K562 (cell line): Measurements from ENCODE around the gene GHRH. TPM values are rescaled to one million over a fixed set of nuclear protein-coding genes. Genes with fewer than 3 reads are reported as not detected.

Experiments
- ATAC-seq: fragments of 200-7000 bp; cut with Tn5 transposase; 3 replicates; pipeline ENCODE4 v1.9.1; 2020; ENCODE audit warnings: moderate library complexity
- BruUV-seq: library from RNA; stranded (reverse); fragments of 400-500 nt; replicated peaks from 2 replicates; lab custom pipeline; 2021; lab: Mats Ljungman, UMichigan
- CTCF ChIA-PET: fragments of 300-600 bp; formaldehyde crosslinking; extraction: SDS; loops from one replicate; lab custom pipeline; 2021; ENCODE audit warnings: low intra/inter-chr PET ratio; lab: Yijun Ruan, JAX
- POLR2A ChIA-PET: fragments of 300-600, 350-650 bp; sonication (Branson Sonifier 250); formaldehyde crosslinking; extraction: SDS; loops from one replicate; lab custom pipeline; 2021; ENCODE audit warnings: antibody characterized with exemption, inconsistent platforms; lab: Yijun Ruan, JAX
- DNase-seq, 4 experiments: peaks; one replicate each; pipeline versions ENCODE4 v3.0.0 to v3.0.0-alpha.2; 2011 to 2018; ENCODE audit warnings: low spot score in 3 of 4, mixed read lengths in 3 of 4; ENCODE audit errors: extremely low read depth in 1 of 4
- FAIRE-seq: peaks from 2 replicates; lab custom pipeline; 2011; peaks lifted over from hg19 to GRCh38; lab: Jason Lieb, UNC
- H2AFZ ChIP-seq: 2 replicates; pipeline ENCODE4 v1.6.0; 2011; ENCODE audit warnings: low read depth, low read length, control low read depth, inconsistent platforms
- H3K27ac ChIP-seq: fragments of 200-600 bp; 3 replicates; pipeline ENCODE4 v1.8.0; 2011; ENCODE audit warnings: low read depth, mild to moderate bottlenecking, control low read depth, inconsistent platforms, low read length, moderate library complexity, mixed read lengths; ENCODE audit errors: extremely low read depth
- H3K27me3 ChIP-seq, 2 experiments: fragments of 300-600 bp in 1 of 2; 2 replicates in 1 of 2; 3 replicates in 1 of 2; pipeline versions ENCODE4 v1.6.0 to v1.8.0; 2011; ENCODE audit warnings: inconsistent platforms in 2 of 2, low read length in 2 of 2, mild to moderate bottlenecking in 1 of 2, mixed read lengths in 1 of 2, moderate library complexity in 1 of 2; ENCODE audit not compliant: control insufficient read depth in 2 of 2, insufficient read depth in 2 of 2
- H3K36me3 ChIP-seq: fragments of 300-600 bp; 3 replicates; pipeline ENCODE4 v1.8.0; 2011; ENCODE audit warnings: mild to moderate bottlenecking, low read length, inconsistent platforms; ENCODE audit not compliant: control insufficient read depth, insufficient read depth
- H3K4me1 ChIP-seq, 2 experiments: fragments of 200-600 bp in 1 of 2; replicated peaks in 1 of 2; 2 replicates in 1 of 2; 3 replicates in 1 of 2; pipeline versions ENCODE4 v1.5.1 to v1.8.0; 2011; ENCODE audit warnings: inconsistent platforms in 2 of 2, low read length in 2 of 2, mild to moderate bottlenecking in 1 of 2, mixed read lengths in 1 of 2, moderate library complexity in 1 of 2; ENCODE audit not compliant: control insufficient read depth in 2 of 2, insufficient read depth in 2 of 2
- H3K4me2 ChIP-seq: 2 replicates; pipeline ENCODE4 v1.6.1; 2011; ENCODE audit warnings: low read length, control low read depth, inconsistent platforms, mixed read lengths; ENCODE audit not compliant: insufficient read depth
- H3K4me3 ChIP-seq: fragments of 200-600 bp; sonication (generic), shearing (Covaris generic); 2 replicates; pipeline ENCODE4 v1.5.1; 2016; ENCODE audit warnings: control low read depth, inconsistent platforms
- H3K79me2 ChIP-seq: fragments of 200-600 bp; 3 replicates; pipeline ENCODE4 v1.8.0; 2011; ENCODE audit warnings: low read length, inconsistent platforms; ENCODE audit not compliant: control insufficient read depth, insufficient read depth
- H3K9ac ChIP-seq, 2 experiments: 2 replicates each; pipeline versions ENCODE4 v1.6.0 to v1.6.1; 2011; ENCODE audit warnings: low read depth in 2 of 2, low read length in 2 of 2, control low read depth in 1 of 2, inconsistent platforms in 1 of 2, mild to moderate bottlenecking in 1 of 2, mixed read lengths in 1 of 2; ENCODE audit not compliant: insufficient read depth in 1 of 2
- H3K9me1 ChIP-seq: one replicate; pipeline ENCODE4 v1.6.0; 2011; ENCODE audit warnings: inconsistent platforms, mild to moderate bottlenecking, low read length, moderate library complexity; ENCODE audit not compliant: control insufficient read depth, insufficient read depth
- H3K9me3 ChIP-seq: replicated peaks from 2 replicates; pipeline ENCODE4 v1.5.1; 2011; ENCODE audit warnings: low read depth, low read length, inconsistent platforms; ENCODE audit not compliant: control insufficient read depth, insufficient read depth
- H4K20me1 ChIP-seq: replicated peaks from 2 replicates; pipeline ENCODE4 v1.6.1; 2011; ENCODE audit warnings: low read length, inconsistent platforms, mixed read lengths; ENCODE audit not compliant: control insufficient read depth, insufficient read depth
- FOXK1 ChIP-seq: sonication (generic); formaldehyde crosslinking; IDR thresholded peaks from 2 replicates; pipeline ENCODE4 v1.8.0; 2022; ENCODE audit warnings: missing genetic modification reagents, mild to moderate bottlenecking, borderline replicate concordance
- ILF3 ChIP-seq: fragments of 450-650 bp; IDR thresholded peaks from 2 replicates; pipeline ENCODE4 v1.6.1; 2018; ENCODE audit warnings: antibody characterized with exemption, mild to moderate bottlenecking, moderate library complexity, borderline replicate concordance
- RBM25 ChIP-seq: fragments of 200-400 bp; formaldehyde crosslinking; IDR thresholded peaks from 2 replicates; pipeline ENCODE4 v1.6.1; 2018; ENCODE audit warnings: low read length, low read depth, moderate library complexity; ENCODE audit not compliant: severe bottlenecking
- SMC3 ChIP-seq: conservative IDR thresholded peaks from 2 replicates; pipeline ENCODE4 v1.6.1; 2011; ENCODE audit warnings: low read depth, low read length, improper control_type of control experiment; ENCODE audit not compliant: insufficient read depth
- TAF15 ChIP-seq: fragments of 200-400 bp; formaldehyde crosslinking; IDR thresholded peaks from 2 replicates; pipeline ENCODE4 v1.6.1; 2017; ENCODE audit warnings: mild to moderate bottlenecking, low read depth, low read length, moderate library complexity
- ZBTB8A ChIP-seq: fragments of 450-650 bp; IDR thresholded peaks from 2 replicates; pipeline ENCODE4 v1.6.1; 2018; ENCODE audit warnings: mild to moderate bottlenecking, moderate library complexity; ENCODE audit not compliant: partially characterized antibody
- ZNF444 ChIP-seq: fragments of 250-450 bp; sonication (Bioruptor Pico); IDR thresholded peaks from 2 replicates; pipeline ENCODE4 v1.4.0; 2020; ENCODE audit warnings: mild to moderate bottlenecking, moderate library complexity
- WGBS: fragments of 100-300 bp; shearing (Covaris generic); methylation state at CpG from one replicate; pipeline ENCODE4 v1.1.6; 2016; ENCODE audit warnings: low coverage, mixed read lengths; ENCODE audit not compliant: insufficient coverage; ENCODE audit errors: missing lambda C conversion rate; 5-methylcytosine and 5-hydroxymethylcytosine counted together
- in situ Hi-C: fragments of 300-500 bp; cut with MboI; formaldehyde crosslinking; loops from 4 replicates; pipeline ENCODE4 v1.15.0; 2018; ENCODE audit warnings: inconsistent platforms, mixed read lengths
- intact Hi-C: fragments of 100-400 bp; cut with micrococcal nuclease; formaldehyde crosslinking; loops from 2 replicates; pipeline ENCODE4 v1.14.2; 2022
- polyA plus RNA-seq, 8 experiments: library from polyadenylated mRNA; depleted of rRNA in 4 of 8; stranded (reverse) in 5 of 8; unstranded in 3 of 8; fragments of >200 nt; fragmentation: Nextera tagmentation in 2 of 8; fragmentation: Illumina TruSeq in 1 of 8; extraction: Ambion mirVana in 2 of 8; extraction: Trizol in 1 of 8; gene quantifications; 2 replicates each; pipeline versions ENCODE4 v1.2.1 to v1.2.3, GENCODE V29; 2011 to 2014; ENCODE audit warnings: inconsistent platforms in 1 of 8, missing spikeins in 1 of 8
- total RNA-seq, 7 experiments: library from RNA; depleted of rRNA in 6 of 7; stranded (reverse); fragments of >200 nt in 6 of 7; fragmentation: Illumina TruSeq in 2 of 7; extraction: Trizol in 2 of 7; gene quantifications; 2 replicates each; pipeline versions ENCODE4 v1.2.1 to v1.2.3, GENCODE V29; 2011 to 2021; ENCODE audit warnings: low replicate concordance in 1 of 7
- TF ChIP-seq, protein P1 (sequence below): sonication (generic); formaldehyde crosslinking; IDR thresholded peaks from 2 replicates; pipeline ENCODE4 v1.8.0; 2022; ENCODE audit warnings: mild to moderate bottlenecking, missing genetic modification reagents, borderline replicate concordance
- TF ChIP-seq, protein P2 (sequence below): fragments of 250-450 bp; sonication (Bioruptor Pico); IDR thresholded peaks from 2 replicates; pipeline ENCODE4 v1.5.0; 2021
- TF ChIP-seq, protein P3 (sequence below): sonication (generic); formaldehyde crosslinking; IDR thresholded peaks from 2 replicates; pipeline ENCODE4 v1.5.0; 2020; ENCODE audit warnings: missing genetic modification reagents
- TF ChIP-seq, protein P4 (sequence below): fragments of 250-450 bp; sonication (Bioruptor Pico); IDR thresholded peaks from 2 replicates; pipeline ENCODE4 v1.5.0; 2021

GHRH gene
- total and polyA plus RNA-seq, 9 of the 15 experiments (the other 6 are each of a cell fraction or from before 2014, with no cell fraction given): not detected

DNA sequence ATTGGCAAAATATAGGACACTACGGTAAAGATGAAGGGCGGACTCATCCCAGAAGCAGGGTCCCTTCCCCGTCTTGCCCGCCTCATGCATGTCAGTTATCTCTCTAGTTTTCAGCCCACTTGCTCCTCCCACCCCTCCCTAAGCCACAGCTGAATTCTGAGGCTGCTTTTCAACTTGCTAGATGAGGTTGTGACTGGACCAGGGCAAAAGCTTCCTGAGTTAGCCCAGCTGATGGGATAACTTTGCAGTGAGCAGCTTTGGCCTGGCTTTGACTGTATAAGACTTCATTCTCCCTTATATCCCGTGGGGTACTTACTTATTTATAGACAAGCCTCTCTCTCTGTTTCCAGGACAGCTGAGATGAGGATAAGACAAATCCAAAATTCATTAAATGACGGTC, 23.2 kb downstream of the GHRH start:
- Histone ChIP-seq H3K4me3 (no peak overlapping the region), H3K27ac (no peak overlapping the region), H3K9me1 (no peaks in the 10 kb centered on the region), H3K4me1 (no peaks in the 10 kb centered on the region), H2AFZ (no peak overlapping the region), H3K36me3 (peaks cover 97% of the 10 kb centered on the region), H3K27me3 (no peaks in the 10 kb centered on the region), H4K20me1 (no peaks in the 10 kb centered on the region), H3K4me2 (no peak overlapping the region), H3K9me3 (no peaks in the 10 kb centered on the region), H3K79me2 (no peaks in the 10 kb centered on the region), H3K9ac (no peak overlapping the region)
- FAIRE-seq (no peak), DNase-seq (no peak), ATAC-seq (no peak)
- WGBS: 95% methylated on average over 6 of the region's 6 CpGs
- TF ChIP-seq, protein P1, sequence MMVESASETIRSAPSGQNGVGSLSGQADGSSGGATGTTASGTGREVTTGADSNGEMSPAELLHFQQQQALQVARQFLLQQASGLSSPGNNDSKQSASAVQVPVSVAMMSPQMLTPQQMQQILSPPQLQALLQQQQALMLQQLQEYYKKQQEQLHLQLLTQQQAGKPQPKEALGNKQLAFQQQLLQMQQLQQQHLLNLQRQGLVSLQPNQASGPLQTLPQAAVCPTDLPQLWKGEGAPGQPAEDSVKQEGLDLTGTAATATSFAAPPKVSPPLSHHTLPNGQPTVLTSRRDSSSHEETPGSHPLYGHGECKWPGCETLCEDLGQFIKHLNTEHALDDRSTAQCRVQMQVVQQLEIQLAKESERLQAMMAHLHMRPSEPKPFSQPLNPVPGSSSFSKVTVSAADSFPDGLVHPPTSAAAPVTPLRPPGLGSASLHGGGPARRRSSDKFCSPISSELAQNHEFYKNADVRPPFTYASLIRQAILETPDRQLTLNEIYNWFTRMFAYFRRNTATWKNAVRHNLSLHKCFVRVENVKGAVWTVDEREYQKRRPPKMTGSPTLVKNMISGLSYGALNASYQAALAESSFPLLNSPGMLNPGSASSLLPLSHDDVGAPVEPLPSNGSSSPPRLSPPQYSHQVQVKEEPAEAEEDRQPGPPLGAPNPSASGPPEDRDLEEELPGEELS (CRISPR knock-in tag): no peak
- no peak for TF ChIP-seq SMC3
- in situ Hi-C loops (no loop called here), intact Hi-C loops (no loop called here)
- ChIA-PET CTCF (no interaction called here), POLR2A (interaction anchor here (0.9 kb wide), 2 partner anchors 11 to 43 kb away, joined by 3 to 5 read pairs; no protein-coding TSS in a partner anchor)
- BruUV-seq: no TSS peak

DNA sequence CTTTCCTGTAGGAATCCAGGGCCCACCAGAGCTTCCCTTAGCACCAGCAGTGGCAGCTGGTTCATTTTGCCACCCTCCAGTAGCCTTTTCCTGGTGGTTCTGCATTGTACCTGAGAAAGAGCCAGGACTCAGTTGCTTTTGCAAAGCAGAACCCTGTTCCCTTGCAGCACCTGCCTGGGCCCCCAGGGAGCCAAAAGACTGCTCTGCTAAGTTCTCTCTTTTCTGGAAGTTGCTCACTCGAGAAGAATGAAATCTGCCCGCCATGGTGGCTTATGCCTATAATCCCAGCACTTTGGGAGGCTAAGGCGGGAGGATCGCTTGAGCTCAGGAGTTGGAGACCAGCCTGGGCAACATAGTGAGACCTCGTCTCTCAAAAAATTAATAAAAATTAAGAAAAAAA, 24.0 kb downstream of the GHRH start:
- ATAC-seq (no peak), FAIRE-seq (no peak), DNase-seq (no peak)
- POLR2A ChIA-PET: interaction anchor here (0.9 to 1.2 kb wide), 2 partner anchors 22 to 42 kb away, joined by 3 to 5 read pairs; no protein-coding TSS in a partner anchor
- intact Hi-C loops: no loop called here
- H3K9ac ChIP-seq: no peak overlapping the region
- no peak overlapping the region for H3K4me3 ChIP-seq
- H2AFZ ChIP-seq: no peak overlapping the region
- WGBS: 90% methylated on average over 5 of the region's 5 CpGs
- H4K20me1 ChIP-seq: no peaks in the 10 kb centered on the region
- no peaks in the 10 kb centered on the region for H3K9me3 ChIP-seq
- no peaks in the 10 kb centered on the region for H3K27me3 ChIP-seq
- no peaks in the 10 kb centered on the region for H3K79me2 ChIP-seq
- no peak overlapping the region for H3K27ac ChIP-seq
- CTCF ChIA-PET: no interaction called here
- in situ Hi-C loops: no loop called here
- H3K4me2 ChIP-seq: no peak overlapping the region
- no peaks in the 10 kb centered on the region for H3K9me1 ChIP-seq
- BruUV-seq: no TSS peak
- no peaks in the 10 kb centered on the region for H3K4me1 ChIP-seq
- H3K36me3 ChIP-seq: peaks cover 96% of the 10 kb centered on the region
- no peak for TF ChIP-seq RBM25
- no peak for TF ChIP-seq TAF15
- TF ChIP-seq FOXK1 (CRISPR knock-in tag): no peak
- TF ChIP-seq, protein P2, sequence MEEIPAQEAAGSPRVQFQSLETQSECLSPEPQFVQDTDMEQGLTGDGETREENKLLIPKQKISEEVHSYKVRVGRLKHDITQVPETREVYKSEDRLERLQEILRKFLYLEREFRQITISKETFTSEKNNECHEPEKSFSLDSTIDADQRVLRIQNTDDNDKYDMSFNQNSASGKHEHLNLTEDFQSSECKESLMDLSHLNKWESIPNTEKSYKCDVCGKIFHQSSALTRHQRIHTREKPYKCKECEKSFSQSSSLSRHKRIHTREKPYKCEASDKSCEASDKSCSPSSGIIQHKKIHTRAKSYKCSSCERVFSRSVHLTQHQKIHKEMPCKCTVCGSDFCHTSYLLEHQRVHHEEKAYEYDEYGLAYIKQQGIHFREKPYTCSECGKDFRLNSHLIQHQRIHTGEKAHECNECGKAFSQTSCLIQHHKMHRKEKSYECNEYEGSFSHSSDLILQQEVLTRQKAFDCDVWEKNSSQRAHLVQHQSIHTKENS: no peak
- no peak for TF ChIP-seq ILF3
- TF ChIP-seq, protein P3, sequence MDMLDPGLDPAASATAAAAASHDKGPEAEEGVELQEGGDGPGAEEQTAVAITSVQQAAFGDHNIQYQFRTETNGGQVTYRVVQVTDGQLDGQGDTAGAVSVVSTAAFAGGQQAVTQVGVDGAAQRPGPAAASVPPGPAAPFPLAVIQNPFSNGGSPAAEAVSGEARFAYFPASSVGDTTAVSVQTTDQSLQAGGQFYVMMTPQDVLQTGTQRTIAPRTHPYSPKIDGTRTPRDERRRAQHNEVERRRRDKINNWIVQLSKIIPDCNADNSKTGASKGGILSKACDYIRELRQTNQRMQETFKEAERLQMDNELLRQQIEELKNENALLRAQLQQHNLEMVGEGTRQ: no peak
- TF ChIP-seq ZBTB8A: no peak
- TF ChIP-seq, protein P4, sequence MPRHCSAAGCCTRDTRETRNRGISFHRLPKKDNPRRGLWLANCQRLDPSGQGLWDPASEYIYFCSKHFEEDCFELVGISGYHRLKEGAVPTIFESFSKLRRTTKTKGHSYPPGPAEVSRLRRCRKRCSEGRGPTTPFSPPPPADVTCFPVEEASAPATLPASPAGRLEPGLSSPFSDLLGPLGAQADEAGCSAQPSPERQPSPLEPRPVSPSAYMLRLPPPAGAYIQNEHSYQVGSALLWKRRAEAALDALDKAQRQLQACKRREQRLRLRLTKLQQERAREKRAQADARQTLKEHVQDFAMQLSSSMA (CRISPR knock-in tag): no peak
- no peak for TF ChIP-seq ZNF444 (CRISPR knock-in tag)
